SU-DHL-6 (cell line): ENCODE results near the gene RNF227.

Source experiments
- EZH2phosphoT487 ChIP-seq: fragments of 200-600 bp; sonication (generic), shearing (Covaris generic); conservative IDR thresholded peaks from 2 replicates; pipeline ENCODE4 v1.6.1; 2018; ENCODE audit warnings: mild to moderate bottlenecking, antibody characterized with exemption, low read length, moderate library complexity, mixed read lengths
- TF ChIP-seq, protein P1 (sequence below): fragments of 200-600 bp; sonication (generic); IDR thresholded peaks from one replicate; pipeline ENCODE4 v1.5.1; 2017; ENCODE audit warnings: antibody characterized with exemption, mild to moderate bottlenecking, low read length, moderate library complexity; ENCODE audit not compliant: insufficient read depth, poor library complexity, severe bottlenecking

DNA sequence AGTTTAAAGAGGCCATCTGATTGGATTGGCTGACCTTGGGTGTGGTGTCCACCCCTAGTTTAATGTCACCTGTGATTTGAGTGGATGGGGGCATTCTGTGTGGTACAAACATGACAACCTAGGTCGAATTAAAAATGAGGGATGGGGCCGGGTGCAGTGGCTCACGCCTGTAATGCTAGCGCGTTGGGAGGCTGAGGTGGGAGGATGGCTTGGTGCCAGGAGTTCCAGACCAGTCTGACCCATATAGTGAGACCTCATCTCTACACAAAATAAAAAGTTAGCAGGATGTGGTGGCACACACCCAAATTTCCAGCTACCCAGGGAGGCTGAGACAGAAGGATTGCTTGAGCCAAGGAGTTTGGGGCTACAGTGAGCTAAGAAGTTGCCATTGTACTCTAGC, 30.4 kb upstream of the RNF227 start:
- TF ChIP-seq, protein P1, sequence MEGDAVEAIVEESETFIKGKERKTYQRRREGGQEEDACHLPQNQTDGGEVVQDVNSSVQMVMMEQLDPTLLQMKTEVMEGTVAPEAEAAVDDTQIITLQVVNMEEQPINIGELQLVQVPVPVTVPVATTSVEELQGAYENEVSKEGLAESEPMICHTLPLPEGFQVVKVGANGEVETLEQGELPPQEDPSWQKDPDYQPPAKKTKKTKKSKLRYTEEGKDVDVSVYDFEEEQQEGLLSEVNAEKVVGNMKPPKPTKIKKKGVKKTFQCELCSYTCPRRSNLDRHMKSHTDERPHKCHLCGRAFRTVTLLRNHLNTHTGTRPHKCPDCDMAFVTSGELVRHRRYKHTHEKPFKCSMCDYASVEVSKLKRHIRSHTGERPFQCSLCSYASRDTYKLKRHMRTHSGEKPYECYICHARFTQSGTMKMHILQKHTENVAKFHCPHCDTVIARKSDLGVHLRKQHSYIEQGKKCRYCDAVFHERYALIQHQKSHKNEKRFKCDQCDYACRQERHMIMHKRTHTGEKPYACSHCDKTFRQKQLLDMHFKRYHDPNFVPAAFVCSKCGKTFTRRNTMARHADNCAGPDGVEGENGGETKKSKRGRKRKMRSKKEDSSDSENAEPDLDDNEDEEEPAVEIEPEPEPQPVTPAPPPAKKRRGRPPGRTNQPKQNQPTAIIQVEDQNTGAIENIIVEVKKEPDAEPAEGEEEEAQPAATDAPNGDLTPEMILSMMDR, result no peak
- no peak for TF ChIP-seq EZH2phosphoT487
